GM23338 (cell line): ENCODE data around the gene HSPBP1. TPM values are rescaled to one million over a fixed set of nuclear protein-coding genes. Genes with fewer than 3 reads are reported as not detected.

Experiments used
- ATAC-seq: fragments of 200-7000 bp; cut with Tn5 transposase; 3 replicates; pipeline ENCODE4 v1.9.1; 2020
- DNase-seq: peaks from one replicate; pipeline ENCODE4 v3.0.0-alpha.2; 2015; ENCODE audit warnings: low spot score
- H2AFZ ChIP-seq: fragments of 200-600 bp; sonication (generic); 2 replicates; pipeline ENCODE4 v1.8.0; 2016; ENCODE audit warnings: antibody characterized with exemption, mild to moderate bottlenecking, moderate library complexity
- H3F3A ChIP-seq: fragments of 200-600 bp; sonication (generic); replicated peaks from 2 replicates; pipeline ENCODE4 v1.8.0; 2017; ENCODE audit warnings: antibody characterized with exemption, mixed run types, low read depth
- H3K27ac ChIP-seq: fragments of 200-600 bp; sonication (generic); 2 replicates; pipeline ENCODE4 v1.6.1; 2016; ENCODE audit warnings: low read depth
- H3K27me3 ChIP-seq: fragments of 200-600 bp; sonication (generic); 2 replicates; pipeline ENCODE4 v1.8.0; 2016; ENCODE audit warnings: mild to moderate bottlenecking, mixed run types, moderate library complexity; ENCODE audit not compliant: insufficient read depth
- H3K36me3 ChIP-seq: fragments of 200-600 bp; sonication (generic); 2 replicates; pipeline ENCODE4 v1.8.0; 2016; ENCODE audit warnings: mild to moderate bottlenecking; ENCODE audit not compliant: insufficient read depth
- H3K4me1 ChIP-seq: fragments of 200-600 bp; sonication (generic); 2 replicates; pipeline ENCODE4 v1.8.0; 2016; ENCODE audit warnings: mild to moderate bottlenecking, moderate library complexity; ENCODE audit not compliant: insufficient read depth
- H3K4me2 ChIP-seq: fragments of 200-600 bp; sonication (generic); 2 replicates; pipeline ENCODE4 v1.7.1; 2017; ENCODE audit warnings: mixed run types
- H3K4me3 ChIP-seq: fragments of 200-600 bp; sonication (generic); 2 replicates; pipeline ENCODE4 v1.6.1; 2016; ENCODE audit warnings: mixed run types
- H3K79me2 ChIP-seq: fragments of 200-600 bp; sonication (generic); replicated peaks from 2 replicates; pipeline ENCODE4 v1.8.0; 2017; ENCODE audit warnings: mild to moderate bottlenecking; ENCODE audit not compliant: insufficient read depth
- H3K9me2 ChIP-seq: fragments of 200-600 bp; sonication (generic); 2 replicates; pipeline ENCODE4 v1.8.0; 2017; ENCODE audit not compliant: insufficient read depth
- H4K20me1 ChIP-seq: fragments of 200-600 bp; sonication (generic); replicated peaks from 2 replicates; pipeline ENCODE4 v1.8.0; 2017; ENCODE audit warnings: mild to moderate bottlenecking; ENCODE audit not compliant: insufficient read depth
- H3K27ac Mint-ChIP-seq: 2 replicates; pipeline ENCODE4 v1.8.0; 2020; ENCODE audit warnings: inconsistent platforms, mild to moderate bottlenecking, moderate library complexity, mixed read lengths
- H3K27me3 Mint-ChIP-seq: 3 replicates; pipeline ENCODE4 v1.8.0; 2022; ENCODE audit warnings: low read depth, mild to moderate bottlenecking, moderate library complexity, mixed read lengths, inconsistent platforms; ENCODE audit not compliant: insufficient read depth, poor library complexity
- H3K36me3 Mint-ChIP-seq: 3 replicates; pipeline ENCODE4 v1.8.0; 2021; ENCODE audit warnings: low read depth, mild to moderate bottlenecking, inconsistent platforms, moderate library complexity, mixed read lengths
- H3K4me1 Mint-ChIP-seq: 3 replicates; pipeline ENCODE4 v1.8.0; 2020; ENCODE audit warnings: mild to moderate bottlenecking, inconsistent platforms, mixed read lengths
- H3K4me3 Mint-ChIP-seq: 3 replicates; pipeline ENCODE4 v1.8.0; 2021; ENCODE audit warnings: moderate library complexity, mild to moderate bottlenecking, inconsistent platforms, mixed read lengths
- H3K9me3 Mint-ChIP-seq: 3 replicates; pipeline ENCODE4 v1.8.0; 2020; ENCODE audit warnings: moderate library complexity, mild to moderate bottlenecking, inconsistent platforms, mixed read lengths
- CREB1 ChIP-seq: fragments of 250-450 bp; sonication (Bioruptor Pico); IDR thresholded peaks from 2 replicates; pipeline ENCODE4 v1.5.0; 2020; ENCODE audit warnings: low read depth, mild to moderate bottlenecking, moderate library complexity
- CTCF ChIP-seq, 2 experiments: fragments of 200-600 bp in 1 of 2; sonication (generic) in 1 of 2; conservative IDR thresholded peaks; 2 replicates each; pipeline versions ENCODE4 v1.5.1 to v1.6.1; 2016 to 2017; ENCODE audit warnings: antibody characterized with exemption in 2 of 2, low read depth in 2 of 2, mild to moderate bottlenecking in 2 of 2, moderate library complexity in 1 of 2
- ETS1 ChIP-seq: IDR thresholded peaks from 2 replicates; pipeline ENCODE4 v1.6.1; 2016; ENCODE audit warnings: antibody characterized with exemption
- EZH2 ChIP-seq: fragments of 200-600 bp; sonication (generic); IDR thresholded peaks from one replicate; pipeline ENCODE4 v1.8.0; 2017; ENCODE audit warnings: antibody characterized with exemption, mild to moderate bottlenecking, low read depth; ENCODE audit not compliant: unreplicated experiment
- EZH2phosphoT487 ChIP-seq: fragments of 200-600 bp; sonication (generic); IDR thresholded peaks from one replicate; pipeline ENCODE4 v1.8.1; 2018; ENCODE audit warnings: antibody characterized with exemption; ENCODE audit not compliant: unreplicated experiment
- JUNB ChIP-seq: IDR thresholded peaks from one replicate; pipeline ENCODE4 v1.6.1; 2016; ENCODE audit warnings: antibody characterized with exemption; ENCODE audit not compliant: unreplicated experiment
- NANOG ChIP-seq: IDR thresholded peaks from 2 replicates; pipeline ENCODE4 v1.6.1; 2016; ENCODE audit warnings: antibody characterized with exemption, borderline replicate concordance
- POLR2AphosphoS5 ChIP-seq: IDR thresholded peaks from 2 replicates; pipeline ENCODE4 v1.6.1; 2016; ENCODE audit warnings: antibody characterized with exemption, low read depth
- REST ChIP-seq: IDR thresholded peaks from one replicate; pipeline ENCODE4 v1.6.1; 2018; ENCODE audit warnings: antibody characterized with exemption; ENCODE audit not compliant: unreplicated experiment
- STAT1 ChIP-seq: IDR thresholded peaks from one replicate; pipeline ENCODE4 v1.6.1; 2016; ENCODE audit warnings: antibody characterized with exemption; ENCODE audit not compliant: unreplicated experiment
- ZNF114 ChIP-seq: fragments of 250-450 bp; sonication (Bioruptor Pico); IDR thresholded peaks from 2 replicates; pipeline ENCODE4 v1.5.0; 2020; ENCODE audit warnings: mild to moderate bottlenecking, moderate library complexity
- ZNF331 ChIP-seq: fragments of 250-450 bp; sonication (Bioruptor Pico); IDR thresholded peaks from 2 replicates; pipeline ENCODE4 v1.5.0; 2020; ENCODE audit warnings: low read depth, mild to moderate bottlenecking, moderate library complexity
- ZNF462 ChIP-seq: fragments of 250-450 bp; sonication (Bioruptor Pico); IDR thresholded peaks from 2 replicates; pipeline ENCODE4 v1.5.0; 2020; ENCODE audit warnings: mild to moderate bottlenecking, moderate library complexity
- polyA plus RNA-seq: library from polyadenylated mRNA; unstranded; fragments of >200 nt; fragmentation: Nextera tagmentation; extraction: Ambion mirVana; gene quantifications from 2 replicates; pipeline ENCODE4 v1.2.1, GENCODE V29; 2016
- total RNA-seq: library from RNA; depleted of rRNA; stranded (reverse); fragments of >200 nt; shearing (Covaris generic); gene quantifications from 2 replicates; pipeline ENCODE4 v1.2.3, GENCODE V29; 2014

The HSPBP1 gene
- total and polyA plus RNA-seq, 2 experiments from 2014 or later = 83.6 to 91.1 TPM

GRCh38 chr19:55277494-55277893 is 2.4 kb downstream of the HSPBP1 start:
- Histone ChIP-seq H3K4me2 (no peak overlapping the region), H3K36me3 (no peaks in the 10 kb centered on the region; the same call in 1 of the 2 replicates), H2AFZ (no peak overlapping the region), H3K27ac (no peak overlapping the region), H3K79me2 (peaks cover 11% of the 10 kb centered on the region; the same call in 1 of the 2 replicates), H3K4me3 (no peak overlapping the region), H3K9me2 (no peaks in the 10 kb centered on the region), H3F3A (peaks cover 23% of the 10 kb centered on the region), H3K4me1 (peaks cover 14% of the 10 kb centered on the region), H3K27me3 (no peaks in the 10 kb centered on the region), H4K20me1 (peaks cover 8% of the 10 kb centered on the region)
- no peak for TF ChIP-seq EZH2phosphoT487
- no peak for TF ChIP-seq REST
- no peak for TF ChIP-seq CREB1 (CRISPR knock-in tag)
- TF ChIP-seq ZNF331 (CRISPR knock-in tag) = no peak
- TF ChIP-seq JUNB = no peak
- no peak for TF ChIP-seq ETS1
- TF ChIP-seq ZNF114 (CRISPR knock-in tag) = no peak
- no peak for TF ChIP-seq STAT1
- TF ChIP-seq NANOG = no peak
- TF ChIP-seq EZH2 = no peak
- no peak for TF ChIP-seq CTCF (conservative IDR thresholded peaks at IDR 0.05; ENCODE audit: low read depth in 2 of 2)
- no peak for TF ChIP-seq ZNF462 (CRISPR knock-in tag)
- no peak for TF ChIP-seq POLR2AphosphoS5
- DNase-seq (no peak), ATAC-seq (no peak)
- peaks cover 24% of the 10 kb centered on the region for H3K27me3 Mint-ChIP-seq
- H3K9me3 Mint-ChIP-seq = no peaks in the 10 kb centered on the region
- H3K36me3 Mint-ChIP-seq = peaks cover 11% of the 10 kb centered on the region; the same call in 2 of the 3 replicates
- H3K4me1 Mint-ChIP-seq = peaks cover 14% of the 10 kb centered on the region
- H3K27ac Mint-ChIP-seq = no peak overlapping the region
- no peak overlapping the region for H3K4me3 Mint-ChIP-seq
